ENCODE measurements around the gene DKC1.
A peak's percentile ranks its signal among the peaks of the same experiment; 100 is the strongest.

DKC1 gene

GRCh38 chrX:154762537-154763296 is at the start of gene DKC1:
Gene DKC1, plus strand, starts transcription at chrX:154762864. Its CDS starts 102 bp downstream, at chrX:154762966.
- Histone ChIP-seq H3K27me3 (ENCODE audit: insufficient read depth, low read depth, severe bottlenecking) (no peaks in the 10 kb centered on the region), H3K9me3 (ENCODE audit: severe bottlenecking) (peaks cover 2% of the 10 kb centered on the region), H3K36me3 (peaks cover 39% of the 10 kb centered on the region), H3K4me3 (ENCODE audit: low read depth, low read length) (peak within 1 kb of the TSS; percentile 90), H3K27ac (peak within 1 kb of the TSS; percentile 85)
- 0 out of 2 replicates have a peak, but pooled peaks have one; percentile 24 for TF ChIP-seq CTCF (IDR thresholded peaks at IDR 0.05; ENCODE audit: low read depth, low read length)
- peak; percentile 99 for DNase-seq

GRCh38 chrX:154714925-154715324 is 47.7 kb upstream of the DKC1 start:
- TF ChIP-seq CTCF (IDR thresholded peaks at IDR 0.05; ENCODE audit: low read depth, low read length), result peak; percentile 84
- no peak overlapping the region for H3K27ac ChIP-seq
- no peak overlapping the region for H3K4me3 ChIP-seq (ENCODE audit: low read depth, low read length)
- peak; percentile 66 for DNase-seq
- no peaks in the 10 kb centered on the region for H3K9me3 ChIP-seq (ENCODE audit: severe bottlenecking)
- H3K36me3 ChIP-seq, result no peaks in the 10 kb centered on the region
- H3K27me3 ChIP-seq (ENCODE audit: insufficient read depth, low read depth, severe bottlenecking), result peaks cover 2% of the 10 kb centered on the region

DNA sequence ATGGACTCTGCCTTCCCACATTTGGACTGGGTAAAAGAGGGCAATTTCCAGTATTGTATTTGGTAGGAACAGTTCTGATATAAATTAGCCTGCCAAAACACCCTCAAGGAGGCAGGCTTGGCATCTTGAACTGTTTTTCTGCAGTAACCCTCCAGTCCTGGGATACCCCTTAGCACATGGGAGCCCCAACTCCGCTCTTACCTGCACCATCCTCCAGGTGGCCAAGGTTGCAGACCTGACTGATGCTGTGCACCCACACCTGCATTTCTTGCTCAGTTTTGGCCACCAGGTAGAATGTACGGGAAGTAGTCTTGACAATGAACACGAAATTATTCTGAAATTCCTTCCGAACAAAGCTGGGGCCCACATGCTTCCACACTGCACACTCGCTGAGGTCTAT is 46.8 kb upstream of the DKC1 start:
- Histone ChIP-seq H3K4me3 (ENCODE audit: low read depth, low read length) (no peak overlapping the region), H3K36me3 (no peaks in the 10 kb centered on the region), H3K9me3 (ENCODE audit: severe bottlenecking) (no peaks in the 10 kb centered on the region), H3K27ac (no peak overlapping the region), H3K27me3 (ENCODE audit: insufficient read depth, low read depth, severe bottlenecking) (peaks cover 2% of the 10 kb centered on the region)
- no peak for DNase-seq
- 0 out of 2 replicates have a peak, but pooled peaks have one; percentile 3 for TF ChIP-seq CTCF (IDR thresholded peaks at IDR 0.05; ENCODE audit: low read depth, low read length)

GRCh38 chrX:154717824-154718223 is 44.8 kb upstream of the DKC1 start:
- Histone ChIP-seq H3K9me3 (ENCODE audit: severe bottlenecking) (no peaks in the 10 kb centered on the region), H3K27ac (no peak overlapping the region), H3K4me3 (ENCODE audit: low read depth, low read length) (no peak overlapping the region), H3K27me3 (ENCODE audit: insufficient read depth, low read depth, severe bottlenecking) (peaks cover 2% of the 10 kb centered on the region), H3K36me3 (no peaks in the 10 kb centered on the region)
- DNase-seq, result no peak
- TF ChIP-seq CTCF (IDR thresholded peaks at IDR 0.05; ENCODE audit: low read depth, low read length), result no peak

- no peak for TF ChIP-seq CTCF (IDR thresholded peaks at IDR 0.05; ENCODE audit: low read depth, low read length)
- no peaks in the 10 kb centered on the region for H3K36me3 ChIP-seq
- DNase-seq, result no peak
- H3K9me3 ChIP-seq (ENCODE audit: severe bottlenecking), result no peaks in the 10 kb centered on the region
- H3K4me3 ChIP-seq (ENCODE audit: low read depth, low read length), result no peak overlapping the region
- no peak overlapping the region for H3K27ac ChIP-seq
- peaks cover 2% of the 10 kb centered on the region for H3K27me3 ChIP-seq (ENCODE audit: insufficient read depth, low read depth, severe bottlenecking)
Measured at GRCh38 chrX:154718616-154719015, 44.0 kb upstream of the DKC1 start.

All from WERI-Rb-1 (cell line).